H1 (cell line): ENCODE measurements around the gene IL1RAPL1.

Source experiments
- ATF2 ChIP-seq: IDR thresholded peaks from 2 replicates; pipeline ENCODE4 v1.6.1; 2012; ENCODE audit warnings: low read length, inconsistent platforms
- CTCF ChIP-seq, 3 experiments: IDR thresholded peaks; 1 replicate in 2 of 3; 2 replicates in 1 of 3; pipeline versions ENCODE4 v1.5.1 to v1.6.1; 2011; ENCODE audit warnings: low read length in 3 of 3, mild to moderate bottlenecking in 3 of 3, inconsistent platforms in 2 of 3, low read depth in 1 of 3, moderate library complexity in 1 of 3; ENCODE audit not compliant: insufficient read depth in 1 of 3; ENCODE audit errors: control extremely low read depth in 1 of 3
- PHF8 ChIP-seq: fragments of 200-600 bp; sonication (generic); conservative IDR thresholded peaks from 2 replicates; pipeline ENCODE4 v1.7.1; 2012; ENCODE audit warnings: low read depth, mild to moderate bottlenecking, inconsistent platforms, low read length, moderate library complexity
- POLR2A ChIP-seq, 2 experiments: IDR thresholded peaks; 1 replicate in 1 of 2; 2 replicates in 1 of 2; pipeline ENCODE4 v1.6.1; 2011; ENCODE audit warnings: low read depth in 2 of 2, low read length in 2 of 2, mild to moderate bottlenecking in 2 of 2; ENCODE audit errors: control extremely low read depth in 1 of 2
- POLR2AphosphoS5 ChIP-seq: IDR thresholded peaks from 2 replicates; pipeline ENCODE4 v1.6.1; 2011; ENCODE audit warnings: low read depth, low read length
- SIN3A ChIP-seq, 2 experiments: IDR thresholded peaks in 1 of 2; conservative IDR thresholded peaks in 1 of 2; 2 replicates each; pipeline ENCODE4 v1.6.1; 2011 to 2012; ENCODE audit warnings: low read length in 2 of 2, improper control_type of control experiment in 1 of 2, low read depth in 1 of 2, mild to moderate bottlenecking in 1 of 2
- TF ChIP-seq, protein P1 (sequence below): IDR thresholded peaks from 2 replicates; pipeline ENCODE4 v1.6.1; 2011; ENCODE audit warnings: low read depth, mild to moderate bottlenecking, low read length; ENCODE audit not compliant: insufficient read depth

DNA sequence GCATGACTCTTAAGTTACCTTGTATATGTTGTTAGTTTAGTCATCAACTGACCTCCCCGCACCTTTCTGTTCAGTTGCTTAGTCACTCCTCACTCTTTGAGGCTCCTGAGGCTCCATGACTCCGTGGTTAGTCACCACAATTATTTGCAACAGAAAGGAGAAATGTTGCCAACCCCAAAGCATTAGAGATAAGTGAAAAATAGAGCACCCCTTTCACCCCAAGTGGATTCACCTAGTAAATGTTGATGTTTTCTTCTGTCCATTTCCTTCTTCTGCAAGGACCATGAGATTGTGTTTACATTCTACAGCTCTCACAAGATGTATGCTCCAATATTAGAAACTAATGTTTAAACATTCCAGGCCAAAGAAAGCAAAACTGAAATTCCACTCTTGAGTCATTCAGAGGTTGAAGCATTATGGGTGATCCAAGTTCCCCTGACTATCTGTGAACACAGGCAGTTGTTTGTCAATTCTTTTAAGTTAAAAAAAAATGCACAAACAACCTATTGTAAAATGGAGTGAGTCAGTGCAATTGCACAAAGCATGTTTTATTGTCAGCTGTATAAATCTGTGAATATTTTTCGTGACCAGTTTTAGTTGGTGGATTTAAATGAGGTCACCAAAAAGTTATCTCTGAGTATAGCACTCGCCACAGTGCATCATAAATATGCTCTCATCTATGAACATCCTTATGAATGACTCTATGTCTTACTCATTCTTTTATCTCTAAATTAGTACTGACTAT, 1075.7 kb downstream of the IL1RAPL1 start:
- TF ChIP-seq, protein P1, sequence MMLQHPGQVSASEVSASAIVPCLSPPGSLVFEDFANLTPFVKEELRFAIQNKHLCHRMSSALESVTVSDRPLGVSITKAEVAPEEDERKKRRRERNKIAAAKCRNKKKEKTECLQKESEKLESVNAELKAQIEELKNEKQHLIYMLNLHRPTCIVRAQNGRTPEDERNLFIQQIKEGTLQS: no peak
- TF ChIP-seq POLR2A (IDR thresholded peaks at IDR 0.05; ENCODE audit: control extremely low read depth in 1 of 2, low read depth in 2 of 2, low read length in 2 of 2): no peak
- no peak for TF ChIP-seq CTCF (IDR thresholded peaks at IDR 0.05; ENCODE audit: control extremely low read depth in 1 of 3, insufficient read depth in 1 of 3, low read depth in 1 of 3, low read length in 3 of 3)
- TF ChIP-seq ATF2: no peak
- TF ChIP-seq POLR2AphosphoS5: no peak
- no peak for TF ChIP-seq PHF8
- no peak for TF ChIP-seq SIN3A (conservative IDR thresholded peaks at IDR 0.05 in 1 of 2, IDR thresholded peaks at IDR 0.05 in 1 of 2; ENCODE audit: low read depth in 1 of 2, low read length in 2 of 2)
